ENCODE results near the gene MAGI2. TPM values are rescaled to one million over a fixed set of nuclear protein-coding genes. Genes with fewer than 3 reads are reported as not detected.
A peak's percentile ranks its signal among the peaks of the same experiment; 100 is the strongest.

Gene MAGI2
- total RNA-seq, 2 donors from 2014 or later, result 18.3 to 31.8 TPM

DNA sequence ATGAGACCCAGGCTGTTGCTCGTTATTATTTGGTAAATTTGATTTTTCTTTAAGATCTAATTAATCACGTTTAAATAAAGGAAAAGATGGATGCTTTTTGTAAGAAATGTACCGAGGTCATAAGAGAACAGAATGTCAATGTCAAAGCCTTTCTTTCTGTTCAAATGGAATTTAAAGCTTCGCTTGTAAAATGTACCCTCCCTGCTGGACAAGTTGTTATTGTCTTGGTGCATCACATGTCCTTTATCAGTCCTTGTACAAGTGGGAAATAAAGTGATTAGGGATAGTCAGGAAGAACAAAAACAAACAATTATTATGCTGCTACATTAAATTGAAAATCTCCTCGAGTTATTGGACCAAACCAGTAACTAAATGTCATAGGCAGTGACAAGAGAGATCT lies 1291.7 kb downstream of the MAGI2 start:
- Histone ChIP-seq H3K9me3 (no peaks in the 10 kb centered on the region), H3K27me3 (replicated peaks; ENCODE audit: insufficient read depth) (no peaks in the 10 kb centered on the region), H3K4me1 (ENCODE audit: control insufficient read depth in 1 of 2, low read depth in 2 of 2) (peaks cover 0 to 6% of the 10 kb centered on the region in 2 donors), H3K27ac (no peak overlapping the region), H3K4me3 (no peak overlapping the region), H3K36me3 (no peaks in the 10 kb centered on the region)
- DNase-seq (ENCODE audit: low spot score) (no peak), ATAC-seq (ENCODE audit: insufficient number of reproducible peaks, low FRiP score, low read depth) (no peak)
- TF ChIP-seq, protein P1, sequence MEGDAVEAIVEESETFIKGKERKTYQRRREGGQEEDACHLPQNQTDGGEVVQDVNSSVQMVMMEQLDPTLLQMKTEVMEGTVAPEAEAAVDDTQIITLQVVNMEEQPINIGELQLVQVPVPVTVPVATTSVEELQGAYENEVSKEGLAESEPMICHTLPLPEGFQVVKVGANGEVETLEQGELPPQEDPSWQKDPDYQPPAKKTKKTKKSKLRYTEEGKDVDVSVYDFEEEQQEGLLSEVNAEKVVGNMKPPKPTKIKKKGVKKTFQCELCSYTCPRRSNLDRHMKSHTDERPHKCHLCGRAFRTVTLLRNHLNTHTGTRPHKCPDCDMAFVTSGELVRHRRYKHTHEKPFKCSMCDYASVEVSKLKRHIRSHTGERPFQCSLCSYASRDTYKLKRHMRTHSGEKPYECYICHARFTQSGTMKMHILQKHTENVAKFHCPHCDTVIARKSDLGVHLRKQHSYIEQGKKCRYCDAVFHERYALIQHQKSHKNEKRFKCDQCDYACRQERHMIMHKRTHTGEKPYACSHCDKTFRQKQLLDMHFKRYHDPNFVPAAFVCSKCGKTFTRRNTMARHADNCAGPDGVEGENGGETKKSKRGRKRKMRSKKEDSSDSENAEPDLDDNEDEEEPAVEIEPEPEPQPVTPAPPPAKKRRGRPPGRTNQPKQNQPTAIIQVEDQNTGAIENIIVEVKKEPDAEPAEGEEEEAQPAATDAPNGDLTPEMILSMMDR (IDR thresholded peaks at IDR 0.05), result no peak

DNA sequence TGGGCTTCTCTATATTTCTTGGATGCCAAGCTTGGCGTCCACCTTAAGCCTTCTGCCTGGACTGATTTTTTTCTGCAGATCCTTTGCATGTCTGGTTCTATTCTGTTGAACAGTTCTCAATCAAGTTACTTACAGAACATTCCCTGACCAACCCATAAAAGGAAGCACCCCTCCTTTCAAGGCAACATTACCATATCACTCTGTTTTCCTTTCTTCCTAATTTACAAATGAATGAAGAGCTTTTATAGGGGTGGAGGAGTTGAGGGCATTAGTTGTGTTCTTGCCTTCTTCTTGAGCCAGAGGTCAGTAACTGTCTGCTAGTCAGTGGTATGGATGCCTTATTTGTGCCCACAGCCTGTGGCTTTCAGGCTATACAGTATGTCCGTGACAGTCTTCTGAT lies 1293.9 kb downstream of the MAGI2 start:
- DNase-seq (ENCODE audit: low spot score) (no peak), ATAC-seq (ENCODE audit: insufficient number of reproducible peaks, low FRiP score, low read depth) (no peak)
- Histone ChIP-seq H3K27ac (no peak overlapping the region), H3K4me1 (ENCODE audit: control insufficient read depth in 1 of 2, low read depth in 2 of 2) (peaks cover 0 to 6% of the 10 kb centered on the region in 2 donors), H3K9me3 (no peaks in the 10 kb centered on the region), H3K36me3 (no peaks in the 10 kb centered on the region), H3K4me3 (no peak overlapping the region), H3K27me3 (replicated peaks; ENCODE audit: insufficient read depth) (no peaks in the 10 kb centered on the region)
- TF ChIP-seq, protein P1 (IDR thresholded peaks at IDR 0.05), result no peak

DNA sequence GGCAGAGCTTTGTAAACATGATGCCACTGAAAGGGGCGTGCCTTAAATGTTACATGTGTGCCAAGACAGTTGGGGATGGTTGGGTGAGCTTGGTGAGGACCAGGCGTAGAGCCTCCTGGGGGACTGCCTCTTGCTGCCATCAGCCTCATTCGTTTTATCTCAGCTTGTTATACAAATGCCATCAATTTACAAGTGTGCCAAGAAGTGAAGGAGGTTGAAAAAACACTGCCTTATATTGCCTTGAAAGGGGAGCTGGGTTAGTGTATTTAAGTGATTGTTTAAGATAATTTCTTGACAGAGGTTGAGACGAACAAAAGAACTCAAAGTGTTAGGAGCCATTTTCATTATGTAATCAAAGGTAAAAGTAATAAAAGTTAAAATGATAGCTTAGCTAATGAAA lies 1300.2 kb downstream of the MAGI2 start:
- DNase-seq (ENCODE audit: low spot score) (no peak), ATAC-seq (ENCODE audit: insufficient number of reproducible peaks, low FRiP score, low read depth) (no peak)
- Histone ChIP-seq H3K36me3 (no peaks in the 10 kb centered on the region), H3K4me3 (no peak overlapping the region), H3K4me1 (ENCODE audit: control insufficient read depth in 1 of 2, low read depth in 2 of 2) (peaks cover 9 to 31% of the 10 kb centered on the region in 2 donors), H3K27me3 (replicated peaks; ENCODE audit: insufficient read depth) (no peaks in the 10 kb centered on the region), H3K27ac (no peak overlapping the region), H3K9me3 (no peaks in the 10 kb centered on the region)
- TF ChIP-seq, protein P1 (IDR thresholded peaks at IDR 0.05), result no peak

DNA sequence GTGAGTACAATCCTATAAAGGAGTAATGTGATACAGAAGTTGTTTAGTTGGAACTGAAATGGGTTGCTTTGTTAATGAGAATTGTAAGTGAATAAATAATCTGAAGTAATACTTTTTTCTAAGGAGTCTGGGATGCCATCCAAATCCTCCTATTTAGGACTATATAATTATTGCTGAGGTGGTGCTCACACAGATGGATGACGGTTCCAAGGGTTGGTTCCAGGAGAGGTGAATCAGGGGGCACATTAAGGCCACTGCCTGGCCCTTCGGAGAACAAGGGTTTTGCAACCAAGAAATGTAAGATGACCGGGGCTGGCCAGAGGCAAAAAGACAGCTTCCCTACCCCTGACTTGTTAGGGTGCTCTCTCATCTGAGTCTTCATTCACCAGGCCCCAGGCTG lies 1302.2 kb downstream of the MAGI2 start:
- ATAC-seq (ENCODE audit: insufficient number of reproducible peaks, low FRiP score, low read depth) (peak; percentile 57), DNase-seq (ENCODE audit: low spot score) (no peak)
- H3K4me1 ChIP-seq (ENCODE audit: control insufficient read depth in 1 of 2, low read depth in 2 of 2), result peaks cover 9 to 34% of the 10 kb centered on the region in 2 donors
- no peaks in the 10 kb centered on the region for H3K27me3 ChIP-seq (replicated peaks; ENCODE audit: insufficient read depth)
- H3K36me3 ChIP-seq, result no peaks in the 10 kb centered on the region
- TF ChIP-seq, protein P1 (IDR thresholded peaks at IDR 0.05), result no peak
- H3K4me3 ChIP-seq, result no peak overlapping the region
- no peak overlapping the region for H3K27ac ChIP-seq
- H3K9me3 ChIP-seq, result no peaks in the 10 kb centered on the region

DNA sequence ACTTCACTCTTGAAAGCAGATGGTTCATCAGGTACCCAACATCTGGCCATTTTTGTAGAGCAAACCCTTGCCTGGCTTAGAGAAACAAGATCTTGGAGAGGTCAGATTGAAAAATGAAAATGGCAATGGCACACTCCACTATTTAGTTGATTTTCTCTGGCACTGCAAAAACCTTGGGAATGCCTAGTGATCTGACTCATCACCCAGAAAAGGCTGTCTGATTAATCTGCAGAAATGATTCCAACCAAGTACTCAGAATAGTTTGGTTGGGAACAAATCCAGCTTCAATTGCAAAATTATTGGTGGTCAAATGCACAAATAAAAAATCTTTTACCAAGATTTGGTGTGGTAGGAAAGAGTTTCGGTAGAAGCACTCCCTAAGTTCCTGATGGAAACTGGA lies 1303.7 kb downstream of the MAGI2 start:
- ATAC-seq (ENCODE audit: insufficient number of reproducible peaks, low FRiP score, low read depth), result peak; percentile 60
- DNase-seq (ENCODE audit: low spot score), result no peak
- Histone ChIP-seq H3K4me1 (ENCODE audit: control insufficient read depth in 1 of 2, low read depth in 2 of 2) (peaks cover 9 to 34% of the 10 kb centered on the region in 2 donors), H3K27ac (peak overlapping the region in 1 of 2 donors; percentile 48), H3K27me3 (replicated peaks; ENCODE audit: insufficient read depth) (no peaks in the 10 kb centered on the region), H3K4me3 (no peak overlapping the region), H3K36me3 (no peaks in the 10 kb centered on the region), H3K9me3 (no peaks in the 10 kb centered on the region)
- TF ChIP-seq, protein P1 (IDR thresholded peaks at IDR 0.05), result no peak
